Measurements from ENCODE around the gene GLIS1.

The GLIS1 gene

GRCh38 chr1:53637511-53638359 lies 101.2 kb downstream of the GLIS1 start:
- Histone ChIP-seq H3K79me2 (ENCODE audit: low read length) (no peaks in the 10 kb centered on the region), H3K4me3 (ENCODE audit: low read length) (no peak overlapping the region), H3K9me3 (replicated peaks; ENCODE audit: insufficient read depth, low read length) (no peaks in the 10 kb centered on the region), H3K27ac (ENCODE audit: low read length) (no peak overlapping the region), H3K4me1 (ENCODE audit: low read length) (peaks cover 16% of the 10 kb centered on the region), H3K9me2 (replicated peaks; ENCODE audit: insufficient read depth, low read length) (no peaks in the 10 kb centered on the region), H4K20me1 (ENCODE audit: insufficient read depth, low read length) (no peaks in the 10 kb centered on the region), H3K9ac (ENCODE audit: low read length) (no peak overlapping the region), H3K4me2 (ENCODE audit: low read depth, low read length) (no peak overlapping the region), H3K36me3 (replicated peaks; ENCODE audit: insufficient read depth, low read length) (no peaks in the 10 kb centered on the region), H2AFZ (ENCODE audit: low read length) (no peak overlapping the region), H3K27me3 (replicated peaks; ENCODE audit: insufficient read depth, low read length) (no peaks in the 10 kb centered on the region), H3F3A (ENCODE audit: insufficient read depth, low read length) (no peaks in the 10 kb centered on the region)
- no peak for DNase-seq
- no peak for TF ChIP-seq EZH2 (optimal IDR thresholded peaks at IDR 0.05; ENCODE audit: low read depth, low read length)
- no peak for TF ChIP-seq EZH2phosphoT487 (IDR thresholded peaks at IDR 0.05; ENCODE audit: low read length)
- TF ChIP-seq, protein P1, sequence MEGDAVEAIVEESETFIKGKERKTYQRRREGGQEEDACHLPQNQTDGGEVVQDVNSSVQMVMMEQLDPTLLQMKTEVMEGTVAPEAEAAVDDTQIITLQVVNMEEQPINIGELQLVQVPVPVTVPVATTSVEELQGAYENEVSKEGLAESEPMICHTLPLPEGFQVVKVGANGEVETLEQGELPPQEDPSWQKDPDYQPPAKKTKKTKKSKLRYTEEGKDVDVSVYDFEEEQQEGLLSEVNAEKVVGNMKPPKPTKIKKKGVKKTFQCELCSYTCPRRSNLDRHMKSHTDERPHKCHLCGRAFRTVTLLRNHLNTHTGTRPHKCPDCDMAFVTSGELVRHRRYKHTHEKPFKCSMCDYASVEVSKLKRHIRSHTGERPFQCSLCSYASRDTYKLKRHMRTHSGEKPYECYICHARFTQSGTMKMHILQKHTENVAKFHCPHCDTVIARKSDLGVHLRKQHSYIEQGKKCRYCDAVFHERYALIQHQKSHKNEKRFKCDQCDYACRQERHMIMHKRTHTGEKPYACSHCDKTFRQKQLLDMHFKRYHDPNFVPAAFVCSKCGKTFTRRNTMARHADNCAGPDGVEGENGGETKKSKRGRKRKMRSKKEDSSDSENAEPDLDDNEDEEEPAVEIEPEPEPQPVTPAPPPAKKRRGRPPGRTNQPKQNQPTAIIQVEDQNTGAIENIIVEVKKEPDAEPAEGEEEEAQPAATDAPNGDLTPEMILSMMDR (IDR thresholded peaks at IDR 0.05; ENCODE audit: low read length): no peak

- DNase-seq: no peak
Observed at GRCh38 chr1:53636621-53637171, 102.3 kb downstream of the GLIS1 start.

DNA sequence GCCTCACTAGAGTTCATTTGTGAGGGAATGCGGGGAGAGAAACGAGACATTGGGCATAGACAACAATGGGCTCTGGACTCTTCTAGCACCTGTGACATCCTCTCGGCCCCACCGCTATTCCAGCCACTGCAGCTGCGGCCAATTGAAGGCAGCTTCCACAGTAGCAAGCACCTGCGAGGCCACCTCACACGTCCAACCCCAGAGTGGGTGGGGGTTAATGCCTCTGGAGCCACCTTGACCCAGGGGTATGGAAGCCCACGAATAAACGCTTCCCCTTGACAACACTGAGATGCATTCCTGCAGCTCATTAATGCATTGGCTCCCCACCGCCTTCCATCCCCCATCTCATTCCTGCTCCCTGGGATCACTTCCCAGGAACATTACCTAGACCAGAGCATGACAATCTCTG lies 104.4 kb downstream of the GLIS1 start:
- no peaks in the 10 kb centered on the region for H3K9me2 ChIP-seq (replicated peaks; ENCODE audit: insufficient read depth, low read length)
- H3K4me2 ChIP-seq (ENCODE audit: low read depth, low read length): no peak overlapping the region
- H3K27ac ChIP-seq (ENCODE audit: low read length): no peak overlapping the region
- no peaks in the 10 kb centered on the region for H3K9me3 ChIP-seq (replicated peaks; ENCODE audit: insufficient read depth, low read length)
- H3K4me3 ChIP-seq (ENCODE audit: low read length): no peak overlapping the region
- no peaks in the 10 kb centered on the region for H4K20me1 ChIP-seq (ENCODE audit: insufficient read depth, low read length)
- DNase-seq: no peak
- TF ChIP-seq EZH2 (optimal IDR thresholded peaks at IDR 0.05; ENCODE audit: low read depth, low read length) (no peak), EZH2phosphoT487 (IDR thresholded peaks at IDR 0.05; ENCODE audit: low read length) (no peak)
- TF ChIP-seq, protein P1 (IDR thresholded peaks at IDR 0.05; ENCODE audit: low read length): no peak
- no peak overlapping the region for H3K9ac ChIP-seq (ENCODE audit: low read length)
- H3F3A ChIP-seq (ENCODE audit: insufficient read depth, low read length): no peaks in the 10 kb centered on the region
- no peaks in the 10 kb centered on the region for H3K79me2 ChIP-seq (ENCODE audit: low read length)
- no peaks in the 10 kb centered on the region for H3K27me3 ChIP-seq (replicated peaks; ENCODE audit: insufficient read depth, low read length)
- H2AFZ ChIP-seq (ENCODE audit: low read length): no peak overlapping the region
- peaks cover 11% of the 10 kb centered on the region for H3K4me1 ChIP-seq (ENCODE audit: low read length)
- no peaks in the 10 kb centered on the region for H3K36me3 ChIP-seq (replicated peaks; ENCODE audit: insufficient read depth, low read length)

More at GRCh38 chr1:53636621-53637171, 102.3 kb downstream of the GLIS1 start:
- no peaks in the 10 kb centered on the region for H3K27me3 ChIP-seq (replicated peaks; ENCODE audit: insufficient read depth, low read length)
- no peak overlapping the region for H3K27ac ChIP-seq (ENCODE audit: low read length)
- H3K36me3 ChIP-seq (replicated peaks; ENCODE audit: insufficient read depth, low read length): no peaks in the 10 kb centered on the region
- no peak overlapping the region for H3K4me2 ChIP-seq (ENCODE audit: low read depth, low read length)
- no peaks in the 10 kb centered on the region for H3K9me3 ChIP-seq (replicated peaks; ENCODE audit: insufficient read depth, low read length)
- no peak overlapping the region for H3K9ac ChIP-seq (ENCODE audit: low read length)
- no peak overlapping the region for H3K4me3 ChIP-seq (ENCODE audit: low read length)
- H3K79me2 ChIP-seq (ENCODE audit: low read length): no peaks in the 10 kb centered on the region
- no peaks in the 10 kb centered on the region for H3K9me2 ChIP-seq (replicated peaks; ENCODE audit: insufficient read depth, low read length)
- no peaks in the 10 kb centered on the region for H4K20me1 ChIP-seq (ENCODE audit: insufficient read depth, low read length)
- peaks cover 16% of the 10 kb centered on the region for H3K4me1 ChIP-seq (ENCODE audit: low read length)
- H3F3A ChIP-seq (ENCODE audit: insufficient read depth, low read length): no peaks in the 10 kb centered on the region
- H2AFZ ChIP-seq (ENCODE audit: low read length): no peak overlapping the region
- TF ChIP-seq, protein P1 (IDR thresholded peaks at IDR 0.05; ENCODE audit: low read length): no peak
- TF ChIP-seq EZH2phosphoT487 (IDR thresholded peaks at IDR 0.05; ENCODE audit: low read length): no peak
- TF ChIP-seq EZH2 (optimal IDR thresholded peaks at IDR 0.05; ENCODE audit: low read depth, low read length): no peak
